OCI-M2 (cell line): Measurements from ENCODE around the gene NFX1.
"Not testable (repeated sequence)": the region's sequence is repeated elsewhere in the genome, so short reads cannot be mapped to it uniquely, and the experiment has no call there.

Experiments
- DNase-seq: peaks from one replicate; lab custom pipeline; 2025; ENCODE audit not compliant: unreplicated experiment; lab: John Stamatoyannopoulos, UW

NFX1 gene

DNA sequence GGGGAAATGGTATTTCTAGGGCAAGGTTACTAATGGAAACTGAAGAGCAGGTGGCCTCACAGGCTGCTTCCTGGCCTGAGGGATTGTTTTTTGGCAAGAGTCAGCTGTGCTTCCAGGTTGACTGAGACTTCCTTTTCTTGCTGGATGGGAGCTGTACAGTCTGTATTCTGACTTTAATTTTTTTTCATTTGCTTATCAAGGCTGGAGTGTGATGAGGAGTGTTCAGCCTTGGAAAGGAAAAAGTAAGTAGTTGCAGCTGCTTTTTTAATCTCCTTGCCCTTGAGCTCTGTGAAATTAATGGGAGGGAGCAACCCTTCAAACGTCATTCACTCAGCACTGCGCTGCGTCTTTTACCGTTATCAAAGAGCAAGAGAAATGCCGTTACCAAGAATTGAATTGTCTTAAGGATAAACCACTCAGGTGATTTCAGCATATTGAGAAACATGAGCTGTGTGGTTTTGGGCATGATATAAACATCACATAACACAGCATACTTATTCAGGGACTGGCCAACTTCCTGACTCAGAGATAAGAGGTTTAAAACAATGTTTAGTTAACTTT is 64.4 kb downstream of the NFX1 start:
- no peak for DNase-seq

- no peak for DNase-seq
These were observed 65.6 kb downstream of the NFX1 start for GRCh38 chr9:33355933-33356332.

GRCh38 chr9:33358641-33359040 is 68.3 kb downstream of the NFX1 start:
- DNase-seq: not testable (repeated sequence)

DNA sequence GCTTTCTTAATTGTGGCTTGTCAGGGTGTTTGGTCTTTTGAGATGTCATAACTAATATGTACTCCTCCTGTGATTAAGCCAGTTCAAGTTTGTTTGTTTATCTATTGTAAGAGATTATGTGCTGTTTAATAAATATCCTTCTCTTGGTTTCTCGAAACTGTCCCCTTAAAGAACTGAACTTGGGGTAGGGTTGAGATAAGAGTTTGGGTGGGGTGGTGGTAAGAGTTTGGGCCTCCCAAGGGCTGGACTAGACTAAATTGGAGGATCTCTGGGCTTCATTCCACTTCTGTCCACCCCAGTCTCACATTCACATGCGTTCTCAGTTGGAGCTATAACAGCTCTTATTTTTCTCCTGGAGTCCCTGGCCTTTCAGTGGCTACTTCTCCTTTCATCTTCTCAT is 73.8 kb downstream of the NFX1 start:
- no peak for DNase-seq

GRCh38 chr9:33364814-33365213 is 74.5 kb downstream of the NFX1 start:
- DNase-seq: not testable (repeated sequence)

GRCh38 chr9:33366979-33367480 is 76.7 kb downstream of the NFX1 start:
- no peak for DNase-seq

DNA sequence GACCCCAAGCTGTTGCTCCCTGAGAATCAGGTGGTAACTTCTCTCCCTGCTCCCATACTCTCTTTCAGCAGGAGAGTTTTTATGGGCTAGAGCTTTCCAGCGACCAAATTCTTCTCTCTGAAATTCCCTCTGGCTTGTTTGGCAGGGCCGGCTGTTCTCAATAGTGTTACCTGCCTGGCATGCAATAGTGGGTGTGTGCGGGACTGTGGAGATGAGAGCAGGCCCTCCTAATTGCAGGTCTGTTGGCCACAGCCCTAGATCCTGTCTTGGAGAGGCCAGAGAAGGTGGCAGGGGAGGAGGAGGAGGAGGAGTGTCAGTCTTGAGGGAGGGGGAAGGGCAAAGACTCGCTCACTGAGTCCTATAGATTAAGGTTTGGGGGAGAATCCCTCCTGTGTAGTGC is 82.6 kb downstream of the NFX1 start:
- DNase-seq: no peak

- no peak for DNase-seq
These were observed 83.9 kb downstream of the NFX1 start for GRCh38 chr9:33374190-33374589.

GRCh38 chr9:33374634-33375237 is 84.4 kb downstream of the NFX1 start:
- peak; percentile 40 for DNase-seq

DNA sequence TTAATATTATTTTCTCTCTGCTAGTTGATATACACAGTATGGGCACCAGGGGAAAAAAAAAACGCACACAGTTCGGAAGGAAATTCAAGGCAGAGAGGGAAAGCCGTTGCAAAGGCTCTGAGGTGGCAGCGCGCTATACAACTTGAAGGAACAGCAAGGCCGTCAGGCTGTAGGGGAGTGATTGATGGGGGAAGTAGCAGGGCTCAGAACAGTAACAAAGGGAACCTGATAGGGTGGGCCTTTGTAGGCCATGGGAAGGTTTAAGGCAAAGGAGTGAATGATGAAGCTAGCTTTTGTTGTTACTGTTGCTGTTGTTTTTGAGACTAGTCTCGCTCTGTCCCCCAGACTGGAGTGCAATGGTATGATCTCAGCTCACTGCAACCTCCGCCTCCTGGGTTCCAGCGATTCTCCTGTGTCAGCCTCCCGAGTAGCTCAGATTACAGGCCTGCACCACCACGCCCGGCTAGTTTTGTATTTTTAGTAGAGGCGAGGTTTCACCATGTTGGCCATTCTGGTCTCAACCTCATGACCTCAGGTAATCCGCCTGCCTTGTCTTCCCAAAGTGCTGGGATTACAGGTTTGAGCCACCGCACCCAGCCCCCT is 85.0 kb downstream of the NFX1 start:
- no peak for DNase-seq

DNA sequence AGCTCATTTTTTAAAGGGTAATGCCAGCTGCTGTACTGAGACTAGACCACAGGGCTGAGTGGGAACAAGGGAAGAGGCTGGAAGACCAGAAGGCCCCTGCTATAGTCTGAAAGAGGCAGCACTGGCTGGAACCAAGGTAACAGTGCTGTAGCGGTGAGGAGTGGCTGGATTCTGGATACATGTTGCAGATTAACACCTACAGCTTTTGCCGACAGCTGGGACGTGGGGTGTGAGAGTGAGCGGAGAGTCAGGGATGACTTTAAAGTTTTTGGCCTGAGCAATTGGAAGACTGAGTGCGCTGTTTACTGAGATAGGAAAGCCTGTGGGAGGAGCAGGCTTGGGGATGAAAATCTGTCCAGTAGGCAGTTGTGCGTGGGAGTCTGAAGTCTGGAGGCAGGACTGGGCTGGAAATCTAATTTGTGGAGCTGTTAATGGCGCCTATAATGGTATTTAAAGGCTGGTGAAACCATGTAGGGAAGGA is 85.6 kb downstream of the NFX1 start:
- DNase-seq: no peak

DNA sequence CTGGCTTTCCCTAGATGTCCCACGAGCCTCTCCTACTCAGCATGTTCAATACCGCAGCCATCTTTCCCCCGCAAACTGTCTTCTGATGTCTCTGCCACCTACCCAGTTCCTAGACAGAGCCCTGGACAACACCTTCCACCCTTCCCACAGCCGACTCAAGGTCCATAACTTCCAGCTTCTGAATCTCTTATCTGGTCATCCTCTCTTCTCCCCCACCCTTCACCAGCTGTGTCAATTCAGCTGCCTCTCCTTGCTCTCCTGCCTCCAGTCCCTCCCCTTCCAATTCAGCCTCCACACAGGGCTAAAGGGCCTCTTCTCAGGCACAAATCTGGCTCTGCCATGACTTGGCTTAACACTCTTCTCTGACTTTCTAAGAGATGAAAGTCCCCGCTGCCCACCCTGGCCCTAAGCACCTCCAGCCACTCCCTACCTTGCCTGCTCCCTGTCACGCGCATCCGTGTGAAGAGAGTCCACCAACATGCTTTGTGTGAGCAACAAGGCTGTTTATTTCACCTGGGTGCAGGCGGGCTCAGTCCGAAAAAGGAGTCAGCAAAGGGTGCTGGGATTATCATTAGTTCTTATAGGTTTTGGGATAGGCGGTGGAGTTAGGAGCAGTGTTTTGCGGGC is 86.9 kb downstream of the NFX1 start:
- no peak for DNase-seq

GRCh38 chr9:33378121-33378795 is 87.9 kb downstream of the NFX1 start:
- no peak for DNase-seq

DNA sequence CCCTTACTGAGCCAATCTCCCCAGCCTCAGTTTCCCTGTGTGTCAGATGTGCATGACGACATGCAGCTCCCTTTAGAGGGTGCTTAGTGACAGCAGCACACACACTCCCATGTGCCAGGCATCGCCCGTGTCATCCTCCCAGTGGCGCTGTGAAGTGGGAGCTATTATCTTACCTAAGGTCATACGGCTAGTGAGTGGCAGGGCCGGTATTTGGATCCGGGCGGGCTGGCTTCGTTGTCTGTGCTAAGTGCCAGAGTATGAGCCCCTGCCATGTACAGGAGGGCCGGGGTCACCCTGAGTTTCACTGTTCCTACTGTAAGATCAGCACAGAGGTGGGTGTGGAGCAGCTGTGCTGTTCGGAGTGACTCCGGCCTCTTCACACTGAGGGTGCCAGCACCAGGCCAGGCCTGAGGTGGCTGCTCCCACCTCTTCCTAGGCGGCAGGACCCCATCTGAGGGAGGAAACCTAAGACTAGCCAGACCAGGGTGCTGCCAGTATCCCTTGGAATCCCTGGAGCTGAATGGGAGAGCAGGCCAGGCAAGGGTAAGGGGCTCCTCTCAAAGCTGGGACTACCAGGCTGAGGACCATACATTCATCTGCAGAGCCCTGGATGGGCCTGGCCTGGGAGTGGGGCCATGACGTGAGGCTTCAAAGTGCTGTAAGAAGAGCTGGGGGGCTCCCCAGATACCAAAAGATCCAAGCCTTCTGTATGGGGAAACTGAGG is 89.5 kb downstream of the NFX1 start:
- DNase-seq: no peak

- no peak for DNase-seq
These were observed 90.2 kb downstream of the NFX1 start for GRCh38 chr9:33380390-33381094.

GRCh38 chr9:33381231-33381791 is 91.0 kb downstream of the NFX1 start:
- DNase-seq: no peak

DNA sequence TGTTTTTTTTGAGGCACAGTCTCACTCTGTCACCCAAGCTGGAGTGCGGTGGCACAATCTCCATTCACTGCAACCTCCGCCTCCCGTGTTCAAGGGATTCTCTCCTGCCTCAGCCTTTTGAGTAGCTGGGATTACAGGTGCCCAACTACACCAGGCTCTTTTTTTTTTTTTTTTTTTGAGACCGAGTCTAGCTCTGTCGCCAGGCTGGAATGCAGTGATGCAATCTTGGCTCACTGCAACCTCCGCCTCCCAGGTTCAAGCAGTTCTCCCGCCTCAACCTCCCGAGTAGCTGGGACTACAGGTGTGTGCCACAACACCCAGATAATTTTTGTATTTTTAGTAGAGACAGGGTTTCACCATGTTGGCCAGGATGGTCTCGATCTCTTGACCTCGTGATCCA is 92.1 kb downstream of the NFX1 start:
- not testable (repeated sequence) for DNase-seq

DNA sequence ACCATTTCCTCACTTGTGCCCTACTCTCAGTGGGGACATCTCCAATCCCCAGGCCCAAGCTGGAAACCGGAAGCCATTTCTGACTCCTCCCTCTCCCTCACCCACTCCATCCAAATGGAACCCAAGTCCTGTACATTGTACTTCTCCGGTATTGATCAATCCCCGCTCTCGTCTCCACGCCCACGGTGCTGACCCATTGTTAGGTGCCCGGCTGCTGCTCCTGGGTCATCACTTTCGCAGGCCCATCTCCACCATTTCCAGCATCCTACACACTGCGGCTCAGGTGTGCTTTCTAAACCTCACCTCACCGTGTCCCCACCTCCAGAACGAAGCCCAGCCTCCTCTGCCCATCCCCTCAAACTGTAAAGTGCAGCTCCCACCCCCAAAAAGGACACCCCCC is 93.1 kb downstream of the NFX1 start:
- DNase-seq: not testable (repeated sequence)

DNA sequence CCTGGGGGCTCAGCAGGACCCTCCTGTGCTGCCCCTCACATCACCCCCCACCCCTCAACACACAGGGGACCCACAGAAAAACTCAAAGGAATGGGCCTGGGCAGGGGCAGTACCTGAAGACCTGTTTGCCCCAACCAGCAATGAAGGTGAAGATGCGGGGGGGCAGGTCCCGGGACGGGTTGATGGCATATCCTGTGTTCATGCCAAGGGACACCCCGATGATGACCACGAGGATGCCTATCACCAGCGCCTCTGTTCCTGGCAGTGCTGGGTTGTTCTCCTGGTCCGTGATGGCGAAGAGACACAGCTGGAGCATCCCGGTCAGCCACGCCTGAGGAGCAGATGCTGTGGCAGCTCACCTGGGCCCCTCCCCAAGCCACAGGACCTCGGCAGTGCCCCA is 95.2 kb downstream of the NFX1 start:
- not testable (repeated sequence) for DNase-seq
